ENCODE measurements around the gene PRICKLE1.
"Not testable (repeated sequence)": the region's sequence is repeated elsewhere in the genome, so short reads cannot be mapped to it uniquely, and the experiment has no call there.

PRICKLE1 gene

GRCh38 chr12:42556917-42557316 lies 32.6 kb downstream of the PRICKLE1 start:
- no peak for DNase-seq (ENCODE audit: low spot score)

DNA sequence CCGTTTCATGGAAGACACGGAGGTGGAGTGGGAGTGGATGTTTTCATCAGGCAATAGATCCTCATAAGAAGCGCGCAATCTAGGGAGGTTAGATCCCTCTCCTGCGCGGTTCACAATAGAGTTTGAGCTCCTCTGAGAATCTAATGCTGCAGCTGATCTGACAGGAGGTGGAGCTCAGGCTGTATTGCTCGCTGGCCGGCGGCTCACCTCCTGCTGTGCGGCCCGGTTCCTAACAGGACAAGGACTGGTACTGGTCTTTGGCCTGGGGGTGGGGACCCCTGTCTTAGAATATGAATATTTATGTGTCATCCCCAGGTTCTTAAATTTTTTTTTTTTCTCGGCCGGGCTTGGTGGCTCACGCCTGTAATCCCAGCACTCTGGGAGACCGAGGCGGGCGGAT lies 36.7 kb downstream of the PRICKLE1 start:
- DNase-seq (ENCODE audit: low spot score) = no peak

- DNase-seq (ENCODE audit: low spot score) = no peak
These were observed 38.7 kb downstream of the PRICKLE1 start for GRCh38 chr12:42550800-42551199.

DNA sequence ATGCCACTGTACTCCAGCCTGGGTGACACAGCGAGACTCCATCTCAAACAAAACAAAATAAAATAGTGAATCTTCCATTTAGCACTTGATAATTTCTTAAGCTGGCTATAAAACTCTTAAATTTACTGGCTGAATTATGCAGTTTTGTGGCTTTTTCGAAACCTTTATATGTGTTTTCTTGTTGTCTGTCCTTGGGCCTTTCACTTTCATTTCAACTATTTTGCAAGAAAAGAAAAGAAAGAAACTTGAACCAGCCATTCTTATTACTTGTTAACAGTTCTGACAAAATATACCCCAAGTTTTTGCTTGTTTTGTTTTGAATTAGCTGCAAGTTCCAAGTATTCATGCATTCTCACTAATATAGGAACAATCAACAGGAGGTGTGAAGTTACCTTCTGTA lies 42.8 kb downstream of the PRICKLE1 start:
- no peak for DNase-seq (ENCODE audit: low spot score)

DNA sequence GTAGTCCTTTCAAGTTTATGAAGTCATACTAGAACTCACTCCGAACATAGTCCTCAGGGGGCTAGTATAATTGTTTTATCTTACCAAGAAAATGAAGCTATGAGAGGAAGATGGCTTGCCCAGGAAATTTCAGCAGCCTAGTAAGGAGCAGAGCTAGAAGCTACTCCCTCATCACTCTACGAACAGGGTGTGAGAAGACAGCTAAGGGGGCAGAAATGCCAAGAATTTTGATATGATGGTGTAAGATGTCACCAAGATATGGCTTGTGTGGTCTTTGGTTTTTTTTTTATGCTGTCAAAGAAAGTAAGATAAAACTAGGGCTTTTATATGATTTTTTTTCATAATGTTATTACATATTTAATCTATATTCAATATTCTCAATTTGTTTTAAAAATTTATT lies 47.6 kb downstream of the PRICKLE1 start:
- DNase-seq (ENCODE audit: low spot score) = no peak

DNA sequence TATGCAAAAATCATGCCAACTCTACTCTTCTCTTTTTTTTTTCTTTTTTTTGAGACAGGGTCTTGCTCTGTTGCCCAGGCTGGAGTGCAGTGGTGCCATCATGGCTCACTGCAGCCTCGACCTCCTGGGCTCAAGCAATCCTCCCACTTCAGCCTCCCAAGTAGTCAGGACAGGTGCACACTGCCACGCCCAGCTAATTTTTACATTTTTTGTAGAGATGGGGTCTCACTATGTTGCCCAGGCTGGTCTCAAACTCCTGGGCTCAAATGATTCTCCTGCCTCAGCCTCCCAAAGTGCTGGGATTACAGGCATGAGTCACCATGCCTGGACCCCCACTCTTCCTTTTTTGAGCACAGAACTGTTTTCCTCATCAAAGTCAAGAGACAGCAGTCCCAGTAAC lies 48.2 kb downstream of the PRICKLE1 start:
- DNase-seq (ENCODE audit: low spot score) = not testable (repeated sequence)

DNA sequence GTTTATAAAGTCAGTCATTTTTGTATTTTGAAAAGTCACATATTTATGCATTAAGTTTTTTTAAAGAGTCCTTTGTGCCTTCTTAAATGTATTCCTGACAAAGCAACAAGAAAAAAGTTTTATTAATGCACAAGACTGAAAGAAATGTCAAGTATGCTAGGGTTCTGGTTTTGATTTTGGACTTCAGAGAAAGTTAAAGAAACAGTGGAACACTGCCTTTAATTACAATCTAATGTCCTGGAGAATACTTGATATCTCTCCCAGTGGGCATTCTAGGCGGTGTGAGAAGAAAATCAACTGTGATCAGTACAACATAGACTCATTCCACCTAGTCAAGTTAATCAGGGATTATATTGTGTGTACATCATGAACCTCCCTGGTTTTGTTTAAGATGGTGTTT lies 49.9 kb downstream of the PRICKLE1 start:
- no peak for DNase-seq (ENCODE audit: low spot score)

- DNase-seq (ENCODE audit: low spot score) = no peak
These were observed 51.3 kb downstream of the PRICKLE1 start for GRCh38 chr12:42538203-42538602.

DNA sequence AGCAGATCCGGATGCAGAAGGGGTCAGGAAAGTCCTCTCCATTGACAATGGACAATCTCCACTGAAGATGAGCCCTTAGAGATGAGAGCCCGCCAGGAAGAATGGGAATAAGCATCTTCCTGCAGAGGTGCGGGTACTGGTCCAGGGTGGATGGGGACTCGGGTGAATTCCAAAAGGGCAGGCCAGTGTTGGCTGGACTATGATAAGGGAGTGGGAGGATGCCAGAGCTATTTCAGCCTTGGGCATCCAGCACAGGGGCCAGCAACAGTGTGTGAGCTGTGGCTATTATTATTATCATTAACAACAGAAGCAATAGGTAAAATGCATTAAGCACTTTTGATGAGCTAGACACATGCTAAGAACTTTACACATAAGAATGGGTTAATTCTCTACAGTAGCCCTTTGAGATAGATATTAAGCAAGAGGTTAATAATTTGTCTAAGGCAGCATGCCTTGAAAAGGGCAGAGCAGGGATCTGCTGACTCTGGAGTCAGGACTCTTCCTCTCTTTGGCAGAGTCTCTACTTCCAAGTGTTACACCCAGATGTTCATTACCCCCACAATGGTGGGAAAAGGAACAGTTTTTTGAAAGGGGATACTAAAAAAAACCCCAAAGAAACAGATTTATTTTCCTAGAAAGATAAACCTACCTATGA lies 55.2 kb downstream of the PRICKLE1 start:
- no peak for DNase-seq (ENCODE audit: low spot score)

DNA sequence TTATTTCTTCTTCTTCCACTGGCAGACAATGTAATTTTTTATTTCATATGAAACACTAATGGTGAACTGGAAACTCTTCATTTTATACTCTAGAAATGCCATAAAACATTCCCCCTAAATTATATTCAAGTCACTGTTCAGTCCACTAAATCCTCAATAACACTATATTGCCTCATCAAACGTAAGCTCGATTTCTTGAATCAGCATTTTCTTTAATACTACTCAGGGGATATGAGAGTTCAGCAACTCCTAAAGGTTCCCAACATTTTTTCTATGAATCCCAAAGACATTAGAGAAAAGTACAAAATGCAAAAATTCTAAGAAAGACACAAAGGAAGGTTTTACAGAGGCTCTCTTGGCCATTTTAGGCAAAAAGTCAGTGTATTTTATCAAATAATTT lies 59.3 kb downstream of the PRICKLE1 start:
- no peak for DNase-seq (ENCODE audit: low spot score)

GRCh38 chr12:42525444-42525843 lies 64.1 kb downstream of the PRICKLE1 start:
- DNase-seq (ENCODE audit: low spot score) = no peak

- no peak for DNase-seq (ENCODE audit: low spot score)
These were observed 64.8 kb downstream of the PRICKLE1 start for GRCh38 chr12:42524716-42525115.

GRCh38 chr12:42516573-42516972 lies 73.0 kb downstream of the PRICKLE1 start:
- DNase-seq (ENCODE audit: low spot score) = no peak

DNA sequence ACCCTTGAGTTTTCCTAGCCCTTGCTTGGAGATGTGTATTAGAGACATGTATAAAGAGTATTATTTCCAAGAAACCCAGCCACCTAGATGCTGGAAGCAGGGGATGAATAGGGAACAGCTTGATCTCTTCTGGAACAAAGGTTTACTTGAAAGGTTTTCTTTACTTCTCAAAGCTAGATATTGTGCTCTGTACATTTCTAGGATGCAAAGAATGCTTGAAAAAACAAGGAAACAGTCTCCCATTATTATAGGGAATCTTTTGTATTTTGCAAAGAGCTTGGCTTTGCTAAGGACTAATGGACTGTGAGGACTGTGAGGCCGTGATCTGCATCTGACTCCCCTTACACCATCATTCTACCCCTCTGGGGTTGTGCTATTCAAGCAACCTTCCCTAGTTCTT lies 77.9 kb downstream of the PRICKLE1 start:
- no peak for DNase-seq (ENCODE audit: low spot score)

- DNase-seq (ENCODE audit: low spot score) = no peak
These were observed 78.7 kb downstream of the PRICKLE1 start for GRCh38 chr12:42510823-42511222.

- no peak for DNase-seq (ENCODE audit: low spot score)
These were observed 80.6 kb downstream of the PRICKLE1 start for GRCh38 chr12:42508913-42509460.

- DNase-seq (ENCODE audit: low spot score) = no peak
These were observed 82.0 kb downstream of the PRICKLE1 start for GRCh38 chr12:42507565-42507964.

DNA sequence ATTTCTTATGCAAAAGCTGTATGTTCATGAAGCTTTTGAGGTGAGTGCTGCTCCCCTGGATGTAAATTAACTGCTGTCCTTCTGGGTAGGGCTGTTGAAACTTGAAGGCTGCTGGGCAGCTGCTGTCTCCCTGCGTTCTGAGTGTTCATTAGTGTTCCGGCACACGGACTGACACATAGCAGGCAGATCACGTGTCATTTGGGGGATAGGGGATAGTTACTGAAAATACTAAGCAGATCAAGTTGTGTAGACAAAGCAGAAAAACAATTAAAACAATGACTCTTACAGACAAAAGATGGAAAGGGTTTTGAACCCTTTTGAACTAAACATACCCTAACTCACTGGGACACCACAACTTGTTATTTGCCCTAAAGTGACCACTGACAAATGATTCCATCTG lies 82.5 kb downstream of the PRICKLE1 start:
- DNase-seq (ENCODE audit: low spot score) = no peak

GRCh38 chr12:42504049-42504448 lies 85.5 kb downstream of the PRICKLE1 start:
- no peak for DNase-seq (ENCODE audit: low spot score)

DNA sequence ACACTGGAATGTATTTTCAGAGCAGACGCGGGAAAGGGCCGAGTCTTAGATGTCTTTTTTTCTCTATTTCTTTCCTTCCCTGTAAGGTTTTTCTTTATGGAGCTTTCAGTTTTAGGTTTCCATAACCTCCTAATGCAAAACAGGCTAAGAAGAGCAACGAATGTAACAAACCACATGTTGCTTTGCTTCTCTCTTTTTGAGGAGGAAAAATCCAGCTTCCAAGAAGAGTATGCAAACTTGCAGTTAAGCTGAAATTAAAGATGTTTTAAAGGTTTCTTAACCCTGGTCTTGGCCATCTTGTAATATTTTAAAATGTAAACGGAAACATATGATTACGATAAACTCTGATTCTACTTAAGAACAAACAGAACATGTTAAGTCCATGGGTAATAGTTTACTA lies 86.9 kb downstream of the PRICKLE1 start:
- DNase-seq (ENCODE audit: low spot score) = no peak

DNA sequence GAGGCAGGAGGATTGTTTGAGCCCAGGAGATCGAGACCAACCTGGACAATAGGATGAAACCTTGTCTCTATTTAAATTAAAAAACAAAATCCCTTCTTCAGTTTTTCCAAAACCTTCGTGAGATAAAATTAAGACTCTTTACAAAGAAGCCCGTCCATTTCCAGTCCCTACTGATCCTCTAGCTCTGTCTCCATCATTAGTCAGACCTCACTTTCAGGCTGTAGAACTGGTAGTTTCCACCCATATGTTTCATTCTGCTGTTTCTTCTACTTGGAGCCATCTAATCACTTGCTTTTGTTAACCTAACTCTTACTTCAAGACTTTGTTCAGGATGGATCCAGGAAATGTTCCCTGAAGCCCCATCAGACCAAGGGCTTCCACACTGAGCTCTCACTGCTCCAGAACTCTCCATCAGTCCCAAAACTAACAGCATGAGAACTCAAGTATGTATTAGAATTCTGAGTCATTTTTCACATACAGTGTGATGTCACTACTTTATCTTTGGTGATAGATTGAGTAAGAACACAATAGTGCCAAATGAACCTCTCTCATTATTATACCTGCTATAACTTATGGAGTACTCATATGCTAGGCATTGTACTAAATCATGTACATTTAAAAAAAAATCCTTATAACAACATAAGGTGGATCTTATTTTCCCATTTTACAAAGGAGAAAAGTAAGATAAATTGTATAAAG lies 90.8 kb downstream of the PRICKLE1 start:
- no peak for DNase-seq (ENCODE audit: low spot score)

- DNase-seq (ENCODE audit: low spot score) = no peak
These were observed 92.7 kb downstream of the PRICKLE1 start for GRCh38 chr12:42496886-42497285.

GRCh38 chr12:42495244-42495643 lies 94.3 kb downstream of the PRICKLE1 start:
- no peak for DNase-seq (ENCODE audit: low spot score)

DNA sequence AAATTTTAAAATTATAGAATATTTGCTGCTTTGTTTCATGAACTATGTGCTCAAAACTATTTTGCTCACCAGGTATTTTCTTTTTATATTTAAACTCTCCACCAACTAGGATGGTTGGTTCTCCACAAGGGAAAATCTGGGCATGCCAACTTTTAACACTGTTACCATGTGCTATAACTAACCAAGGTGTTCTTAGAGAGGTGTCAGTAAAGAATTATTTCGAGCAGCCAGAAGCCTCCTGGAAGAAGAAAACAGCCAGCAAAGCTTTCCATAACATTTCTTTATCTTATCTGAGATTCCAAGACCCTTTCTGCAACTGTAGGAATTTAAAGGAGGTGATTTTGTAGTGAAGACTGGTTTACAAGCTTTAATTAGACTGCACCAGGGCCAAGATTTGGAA lies 97.3 kb downstream of the PRICKLE1 start:
- DNase-seq (ENCODE audit: low spot score) = no peak

Measured in germinal center (tissue), 1 donor.